K562 (cell line): ENCODE results near the gene TUT4. TPM values are rescaled to one million over a fixed set of nuclear protein-coding genes. Genes with fewer than 3 reads are reported as not detected.

Experiments used
- GABPA ChIP-seq: fragments of 200-800 bp; sonication (Bioruptor generic); conservative IDR thresholded peaks from 2 replicates; pipeline ENCODE4 v1.6.1; 2016; ENCODE audit warnings: low read depth, missing genetic modification characterization, missing compliant biosample characterization
- MECOM ChIP-seq: fragments of 250-450 bp; sonication (Bioruptor Pico); IDR thresholded peaks from 2 replicates; pipeline ENCODE4 v1.8.0; 2022; ENCODE audit warnings: inconsistent platforms
- PHB ChIP-seq: fragments of 250-450 bp; sonication (Bioruptor Pico); IDR thresholded peaks from 2 replicates; pipeline ENCODE4 v1.5.0; 2021
- POLR2AphosphoS5 ChIP-seq: IDR thresholded peaks from 2 replicates; pipeline ENCODE4 v1.6.1; 2011; ENCODE audit warnings: mild to moderate bottlenecking, low read depth, low read length, moderate library complexity; ENCODE audit not compliant: control insufficient read depth, insufficient read depth
- RAD51 ChIP-seq: fragments of 450-650 bp; IDR thresholded peaks from 2 replicates; pipeline ENCODE4 v1.7.1; 2016; ENCODE audit warnings: low read depth, mild to moderate bottlenecking, borderline replicate concordance
- SMAD4 ChIP-seq: fragments of 250-450 bp; sonication (Bioruptor Pico); conservative IDR thresholded peaks from 2 replicates; pipeline ENCODE4 v1.8.0; 2021; ENCODE audit warnings: inconsistent platforms, mild to moderate bottlenecking, moderate library complexity
- SRF ChIP-seq, 2 experiments: fragments of 250-450, 450-650 bp in 1 of 2; sonication (Bioruptor Pico) in 1 of 2; sonication (generic) in 1 of 2; formaldehyde crosslinking; IDR thresholded peaks; 2 replicates each; pipeline versions ENCODE4 v1.5.0 to v1.5.1; 2020 to 2022; ENCODE audit warnings: mild to moderate bottlenecking in 1 of 2, missing genetic modification reagents in 1 of 2
- TCF3 ChIP-seq: sonication (generic); formaldehyde crosslinking; IDR thresholded peaks from 2 replicates; pipeline ENCODE4 v1.4.0; 2020; ENCODE audit warnings: mild to moderate bottlenecking, missing genetic modification reagents
- THRAP3 ChIP-seq: fragments of 450-650 bp; IDR thresholded peaks from 2 replicates; pipeline ENCODE4 v1.6.1; 2016; ENCODE audit warnings: mild to moderate bottlenecking, inconsistent platforms, borderline replicate concordance
- TOE1 ChIP-seq, 2 experiments: fragments of 450-650 bp in 1 of 2; sonication (generic) in 1 of 2; formaldehyde crosslinking in 1 of 2; IDR thresholded peaks; 2 replicates each; pipeline versions ENCODE4 v1.7.1 to v1.8.0; 2016 to 2022; ENCODE audit warnings: borderline replicate concordance in 2 of 2, mild to moderate bottlenecking in 2 of 2, antibody characterized with exemption in 1 of 2, inconsistent platforms in 1 of 2, low read depth in 1 of 2, missing genetic modification reagents in 1 of 2, moderate library complexity in 1 of 2
- ZZZ3 ChIP-seq: fragments of 450-650 bp; IDR thresholded peaks from 2 replicates; pipeline ENCODE4 v1.6.1; 2016; ENCODE audit warnings: antibody characterized with exemption, mild to moderate bottlenecking, moderate library complexity
- polyA plus RNA-seq, 8 experiments: library from polyadenylated mRNA; depleted of rRNA in 4 of 8; stranded (reverse) in 5 of 8; unstranded in 3 of 8; fragments of >200 nt; fragmentation: Nextera tagmentation in 2 of 8; fragmentation: Illumina TruSeq in 1 of 8; extraction: Ambion mirVana in 2 of 8; extraction: Trizol in 1 of 8; gene quantifications; 2 replicates each; pipeline versions ENCODE4 v1.2.1 to v1.2.3, GENCODE V29; 2011 to 2014; ENCODE audit warnings: inconsistent platforms in 1 of 8, missing spikeins in 1 of 8
- total RNA-seq, 7 experiments: library from RNA; depleted of rRNA in 6 of 7; stranded (reverse); fragments of >200 nt in 6 of 7; fragmentation: Illumina TruSeq in 2 of 7; extraction: Trizol in 2 of 7; gene quantifications; 2 replicates each; pipeline versions ENCODE4 v1.2.1 to v1.2.3, GENCODE V29; 2011 to 2021; ENCODE audit warnings: low replicate concordance in 1 of 7
- TF ChIP-seq, protein P1 (sequence below), 3 experiments: fragments of 200-800 bp in 1 of 3; fragments of 250-450 bp in 1 of 3; fragments of 450-650 bp in 1 of 3; sonication (Bioruptor Pico) in 1 of 3; sonication (Bioruptor generic) in 1 of 3; formaldehyde crosslinking in 1 of 3; IDR thresholded peaks; 2 replicates each; pipeline versions ENCODE4 v1.6.1 to v1.8.0; 2016 to 2022; ENCODE audit warnings: mild to moderate bottlenecking in 2 of 3, missing genetic modification characterization in 2 of 3, missing compliant biosample characterization in 1 of 3, moderate library complexity in 1 of 3
- TF ChIP-seq, protein P2 (sequence below): fragments of 450-650 bp; IDR thresholded peaks from 2 replicates; pipeline ENCODE4 v1.6.1; 2017; ENCODE audit warnings: antibody characterized with exemption, mild to moderate bottlenecking
- TF ChIP-seq, protein P3 (sequence below): fragments of 250-450 bp; sonication (Bioruptor Pico); IDR thresholded peaks from 2 replicates; pipeline ENCODE4 v1.5.0; 2021; ENCODE audit warnings: mild to moderate bottlenecking, borderline replicate concordance
- TF ChIP-seq, protein P4 (sequence below): fragments of 450-650 bp; formaldehyde crosslinking; IDR thresholded peaks from 2 replicates; pipeline ENCODE4 v1.4.0; 2022; ENCODE audit warnings: mild to moderate bottlenecking, moderate library complexity

TUT4 gene
- total and polyA plus RNA-seq, 9 of the 15 experiments (the other 6 are each of a cell fraction or from before 2014, with no cell fraction given), result 15.8 to 53.5 (median 36.7) TPM

DNA sequence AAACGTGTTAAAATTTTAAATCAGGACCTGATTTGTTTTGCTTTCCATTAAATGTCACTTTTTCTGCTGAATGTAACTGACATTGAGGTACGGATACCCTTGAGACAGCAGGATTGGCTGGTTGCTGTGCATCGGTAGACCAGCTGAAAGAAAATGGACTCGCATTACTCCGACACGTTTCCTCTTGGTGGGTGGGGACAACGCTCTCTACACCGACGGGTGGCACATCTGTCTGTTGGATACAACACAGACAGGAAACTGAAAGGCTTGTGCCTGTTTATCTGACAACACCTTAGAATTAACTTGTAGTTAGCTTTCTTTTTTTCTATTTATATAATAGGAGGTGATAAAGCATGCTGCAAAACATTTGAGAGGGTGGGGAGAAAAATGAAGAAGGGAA lies 129.1 kb downstream of the TUT4 start (continued):
- TF ChIP-seq, protein P1, sequence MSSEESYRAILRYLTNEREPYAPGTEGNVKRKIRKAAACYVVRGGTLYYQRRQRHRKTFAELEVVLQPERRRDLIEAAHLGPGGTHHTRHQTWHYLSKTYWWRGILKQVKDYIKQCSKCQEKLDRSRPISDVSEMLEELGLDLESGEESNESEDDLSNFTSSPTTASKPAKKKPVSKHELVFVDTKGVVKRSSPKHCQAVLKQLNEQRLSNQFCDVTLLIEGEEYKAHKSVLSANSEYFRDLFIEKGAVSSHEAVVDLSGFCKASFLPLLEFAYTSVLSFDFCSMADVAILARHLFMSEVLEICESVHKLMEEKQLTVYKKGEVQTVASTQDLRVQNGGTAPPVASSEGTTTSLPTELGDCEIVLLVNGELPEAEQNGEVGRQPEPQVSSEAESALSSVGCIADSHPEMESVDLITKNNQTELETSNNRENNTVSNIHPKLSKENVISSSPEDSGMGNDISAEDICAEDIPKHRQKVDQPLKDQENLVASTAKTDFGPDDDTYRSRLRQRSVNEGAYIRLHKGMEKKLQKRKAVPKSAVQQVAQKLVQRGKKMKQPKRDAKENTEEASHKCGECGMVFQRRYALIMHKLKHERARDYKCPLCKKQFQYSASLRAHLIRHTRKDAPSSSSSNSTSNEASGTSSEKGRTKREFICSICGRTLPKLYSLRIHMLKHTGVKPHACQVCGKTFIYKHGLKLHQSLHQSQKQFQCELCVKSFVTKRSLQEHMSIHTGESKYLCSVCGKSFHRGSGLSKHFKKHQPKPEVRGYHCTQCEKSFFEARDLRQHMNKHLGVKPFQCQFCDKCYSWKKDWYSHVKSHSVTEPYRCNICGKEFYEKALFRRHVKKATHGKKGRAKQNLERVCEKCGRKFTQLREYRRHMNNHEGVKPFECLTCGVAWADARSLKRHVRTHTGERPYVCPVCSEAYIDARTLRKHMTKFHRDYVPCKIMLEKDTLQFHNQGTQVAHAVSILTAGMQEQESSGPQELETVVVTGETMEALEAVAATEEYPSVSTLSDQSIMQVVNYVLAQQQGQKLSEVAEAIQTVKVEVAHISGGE (CRISPR knock-in tag; IDR thresholded peaks at IDR 0.05), result no peak
- TF ChIP-seq TCF3 (CRISPR knock-in tag) (0 out of 2 replicates have a peak, but pooled peaks have one; percentile 19), SRF (CRISPR knock-in tag; IDR thresholded peaks at IDR 0.05) (no peak), RAD51 (no peak), MECOM (no peak), PHB (CRISPR knock-in tag) (no peak), ZZZ3 (0 out of 2 replicates have a peak, but pooled peaks have one; percentile 36), POLR2AphosphoS5 (0 out of 2 replicates have a peak, but pooled peaks have one; percentile 0), GABPA (tag) (peak; percentile 17; the same call in 1 of the 2 replicates), TOE1 (IDR thresholded peaks at IDR 0.05; ENCODE audit: borderline replicate concordance) (0 out of 2 replicates have a peak, but pooled peaks have one; percentile 16), TOE1 (CRISPR knock-in tag; IDR thresholded peaks at IDR 0.05; ENCODE audit: borderline replicate concordance, low read depth) (no peak), SMAD4 (CRISPR knock-in tag) (peak; percentile 41; the same call in 1 of the 2 replicates), THRAP3 (no peak)
- TF ChIP-seq, protein P2, sequence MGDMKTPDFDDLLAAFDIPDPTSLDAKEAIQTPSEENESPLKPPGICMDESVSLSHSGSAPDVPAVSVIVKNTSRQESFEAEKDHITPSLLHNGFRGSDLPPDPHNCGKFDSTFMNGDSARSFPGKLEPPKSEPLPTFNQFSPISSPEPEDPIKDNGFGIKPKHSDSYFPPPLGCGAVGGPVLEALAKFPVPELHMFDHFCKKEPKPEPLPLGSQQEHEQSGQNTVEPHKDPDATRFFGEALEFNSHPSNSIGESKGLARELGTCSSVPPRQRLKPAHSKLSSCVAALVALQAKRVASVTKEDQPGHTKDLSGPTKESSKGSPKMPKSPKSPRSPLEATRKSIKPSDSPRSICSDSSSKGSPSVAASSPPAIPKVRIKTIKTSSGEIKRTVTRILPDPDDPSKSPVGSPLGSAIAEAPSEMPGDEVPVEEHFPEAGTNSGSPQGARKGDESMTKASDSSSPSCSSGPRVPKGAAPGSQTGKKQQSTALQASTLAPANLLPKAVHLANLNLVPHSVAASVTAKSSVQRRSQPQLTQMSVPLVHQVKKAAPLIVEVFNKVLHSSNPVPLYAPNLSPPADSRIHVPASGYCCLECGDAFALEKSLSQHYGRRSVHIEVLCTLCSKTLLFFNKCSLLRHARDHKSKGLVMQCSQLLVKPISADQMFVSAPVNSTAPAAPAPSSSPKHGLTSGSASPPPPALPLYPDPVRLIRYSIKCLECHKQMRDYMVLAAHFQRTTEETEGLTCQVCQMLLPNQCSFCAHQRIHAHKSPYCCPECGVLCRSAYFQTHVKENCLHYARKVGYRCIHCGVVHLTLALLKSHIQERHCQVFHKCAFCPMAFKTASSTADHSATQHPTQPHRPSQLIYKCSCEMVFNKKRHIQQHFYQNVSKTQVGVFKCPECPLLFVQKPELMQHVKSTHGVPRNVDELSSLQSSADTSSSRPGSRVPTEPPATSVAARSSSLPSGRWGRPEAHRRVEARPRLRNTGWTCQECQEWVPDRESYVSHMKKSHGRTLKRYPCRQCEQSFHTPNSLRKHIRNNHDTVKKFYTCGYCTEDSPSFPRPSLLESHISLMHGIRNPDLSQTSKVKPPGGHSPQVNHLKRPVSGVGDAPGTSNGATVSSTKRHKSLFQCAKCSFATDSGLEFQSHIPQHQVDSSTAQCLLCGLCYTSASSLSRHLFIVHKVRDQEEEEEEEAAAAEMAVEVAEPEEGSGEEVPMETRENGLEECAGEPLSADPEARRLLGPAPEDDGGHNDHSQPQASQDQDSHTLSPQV, result peak; percentile 30; the same call in 1 of the 2 replicates
- TF ChIP-seq, protein P3, sequence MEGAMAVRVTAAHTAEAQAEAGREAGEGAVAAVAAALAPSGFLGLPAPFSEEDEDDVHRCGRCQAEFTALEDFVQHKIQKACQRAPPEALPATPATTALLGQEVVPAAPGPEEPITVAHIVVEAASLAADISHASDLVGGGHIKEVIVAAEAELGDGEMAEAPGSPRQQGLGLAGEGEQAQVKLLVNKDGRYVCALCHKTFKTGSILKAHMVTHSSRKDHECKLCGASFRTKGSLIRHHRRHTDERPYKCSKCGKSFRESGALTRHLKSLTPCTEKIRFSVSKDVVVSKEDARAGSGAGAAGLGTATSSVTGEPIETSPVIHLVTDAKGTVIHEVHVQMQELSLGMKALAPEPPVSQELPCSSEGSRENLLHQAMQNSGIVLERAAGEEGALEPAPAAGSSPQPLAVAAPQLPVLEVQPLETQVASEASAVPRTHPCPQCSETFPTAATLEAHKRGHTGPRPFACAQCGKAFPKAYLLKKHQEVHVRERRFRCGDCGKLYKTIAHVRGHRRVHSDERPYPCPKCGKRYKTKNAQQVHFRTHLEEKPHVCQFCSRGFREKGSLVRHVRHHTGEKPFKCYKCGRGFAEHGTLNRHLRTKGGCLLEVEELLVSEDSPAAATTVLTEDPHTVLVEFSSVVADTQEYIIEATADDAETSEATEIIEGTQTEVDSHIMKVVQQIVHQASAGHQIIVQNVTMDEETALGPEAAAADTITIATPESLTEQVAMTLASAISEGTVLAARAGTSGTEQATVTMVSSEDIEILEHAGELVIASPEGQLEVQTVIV (CRISPR knock-in tag), result 0 out of 2 replicates have a peak, but pooled peaks have one; percentile 40
- TF ChIP-seq, protein P4, sequence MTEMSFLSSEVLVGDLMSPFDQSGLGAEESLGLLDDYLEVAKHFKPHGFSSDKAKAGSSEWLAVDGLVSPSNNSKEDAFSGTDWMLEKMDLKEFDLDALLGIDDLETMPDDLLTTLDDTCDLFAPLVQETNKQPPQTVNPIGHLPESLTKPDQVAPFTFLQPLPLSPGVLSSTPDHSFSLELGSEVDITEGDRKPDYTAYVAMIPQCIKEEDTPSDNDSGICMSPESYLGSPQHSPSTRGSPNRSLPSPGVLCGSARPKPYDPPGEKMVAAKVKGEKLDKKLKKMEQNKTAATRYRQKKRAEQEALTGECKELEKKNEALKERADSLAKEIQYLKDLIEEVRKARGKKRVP (CRISPR knock-in tag), result no peak
